Stimulated activated naive CD8-positive, alpha-beta T cell treated with anti-CD3 and anti-CD28 coated beads, Interleukin-15, amount 100 ng/mL, for 72 hours (primary cell): ENCODE measurements around the gene USPL1.

Experiments used
- ATAC-seq: fragments of 150-1000 bp; cut with Tn5 transposase; 2 replicates; pipeline ENCODE4 v1.10.0; 2021; ENCODE audit warnings: mild to moderate bottlenecking, moderate library complexity
- DNase-seq, 2 donors: peaks; one replicate each; pipeline ENCODE4 v3.0.0; 2021 to 2022
- H3K27ac Mint-ChIP-seq, 2 donors: one replicate each; pipeline ENCODE4 v1.8.0; 2022; ENCODE audit warnings: mild to moderate bottlenecking in 2 of 2, mixed read lengths in 2 of 2, moderate library complexity in 2 of 2
- H3K27me3 Mint-ChIP-seq: one replicate; pipeline ENCODE4 v1.8.0; 2022; ENCODE audit warnings: mixed read lengths
- H3K4me1 Mint-ChIP-seq: one replicate; pipeline ENCODE4 v1.8.0; 2022; ENCODE audit warnings: mild to moderate bottlenecking, mixed read lengths
- H3K4me3 Mint-ChIP-seq, 2 donors: one replicate each; pipeline ENCODE4 v1.8.0; 2022; ENCODE audit warnings: mild to moderate bottlenecking in 2 of 2, mixed read lengths in 2 of 2, moderate library complexity in 1 of 2
- H3K9me3 Mint-ChIP-seq, 2 donors: one replicate each; pipeline ENCODE4 v1.8.0; 2022; ENCODE audit warnings: mixed read lengths in 2 of 2

The USPL1 gene

GRCh38 chr13:30617315-30618185 lies at the start of gene USPL1:
Gene USPL1, plus strand, starts transcription at chr13:30617920. Its CDS starts 3,221 bp downstream, at chr13:30621141.
- Mint-ChIP-seq H3K27ac (no peak within 1 kb of the TSS), H3K9me3 (no peaks in the 10 kb centered on the region), H3K4me1 (peaks cover 6% of the 10 kb centered on the region), H3K27me3 (no peaks in the 10 kb centered on the region), H3K4me3 (no peak within 1 kb of the TSS)
- DNase-seq (peak; percentile 98 to 99), ATAC-seq (peak; percentile 93)

GRCh38 chr13:30569901-30570576 lies 47.7 kb upstream of the USPL1 start:
- H3K27ac Mint-ChIP-seq = peak overlapping the region in 1 of 2 donors; percentile 5
- H3K27me3 Mint-ChIP-seq = no peaks in the 10 kb centered on the region
- no peak overlapping the region for H3K4me3 Mint-ChIP-seq
- H3K4me1 Mint-ChIP-seq = peaks cover 45% of the 10 kb centered on the region
- no peak for DNase-seq
- ATAC-seq = peak; percentile 55
- H3K9me3 Mint-ChIP-seq = no peaks in the 10 kb centered on the region

- DNase-seq = no peak
- no peak for ATAC-seq
- H3K27ac Mint-ChIP-seq = no peak overlapping the region
- no peaks in the 10 kb centered on the region for H3K9me3 Mint-ChIP-seq
- no peaks in the 10 kb centered on the region for H3K27me3 Mint-ChIP-seq
- H3K4me3 Mint-ChIP-seq = no peak overlapping the region
- H3K4me1 Mint-ChIP-seq = peaks cover 40% of the 10 kb centered on the region
These were observed 47.0 kb upstream of the USPL1 start for GRCh38 chr13:30570691-30571090.

- ATAC-seq (peak; percentile 44), DNase-seq (no peak)
- no peaks in the 10 kb centered on the region for H3K9me3 Mint-ChIP-seq
These were observed 44.9 kb upstream of the USPL1 start for GRCh38 chr13:30572859-30573275.

GRCh38 chr13:30576528-30576927 lies 41.2 kb upstream of the USPL1 start:
- H3K4me1 Mint-ChIP-seq = peaks cover 30% of the 10 kb centered on the region
- H3K27me3 Mint-ChIP-seq = peaks cover 21% of the 10 kb centered on the region
- H3K9me3 Mint-ChIP-seq = no peaks in the 10 kb centered on the region
- ATAC-seq = peak; percentile 63
- H3K4me3 Mint-ChIP-seq = peak overlapping the region; percentile 25 to 42
- H3K27ac Mint-ChIP-seq = peak overlapping the region; percentile 2 to 28
- peak in 1 of 2 donors; percentile 36 for DNase-seq

More at GRCh38 chr13:30572859-30573275, 44.9 kb upstream of the USPL1 start:
- peaks cover 40% of the 10 kb centered on the region for H3K4me1 Mint-ChIP-seq
- peak overlapping the region; percentile 42 to 72 for H3K27ac Mint-ChIP-seq
- peak overlapping the region; percentile 62 to 64 for H3K4me3 Mint-ChIP-seq
- H3K27me3 Mint-ChIP-seq = peaks cover 11% of the 10 kb centered on the region

- peak overlapping the region in 1 of 2 donors; percentile 42 for H3K4me3 Mint-ChIP-seq
- H3K27me3 Mint-ChIP-seq = peaks cover 21% of the 10 kb centered on the region
- peak; percentile 96 for ATAC-seq
- DNase-seq = peak; percentile 43 to 63
- no peak overlapping the region for H3K27ac Mint-ChIP-seq
- no peaks in the 10 kb centered on the region for H3K9me3 Mint-ChIP-seq
- H3K4me1 Mint-ChIP-seq = peaks cover 28% of the 10 kb centered on the region
These were observed 40.3 kb upstream of the USPL1 start for GRCh38 chr13:30577401-30577852.

- DNase-seq (no peak), ATAC-seq (no peak)
- H3K27ac Mint-ChIP-seq = no peak overlapping the region
- H3K4me1 Mint-ChIP-seq = peaks cover 24% of the 10 kb centered on the region
- no peaks in the 10 kb centered on the region for H3K9me3 Mint-ChIP-seq
- H3K27me3 Mint-ChIP-seq = peaks cover 21% of the 10 kb centered on the region
- no peak overlapping the region for H3K4me3 Mint-ChIP-seq
These were observed 36.7 kb upstream of the USPL1 start for GRCh38 chr13:30580852-30581502.

- Mint-ChIP-seq H3K9me3 (no peaks in the 10 kb centered on the region), H3K27ac (no peak overlapping the region), H3K4me1 (peaks cover 19% of the 10 kb centered on the region), H3K4me3 (no peak overlapping the region), H3K27me3 (peaks cover 16% of the 10 kb centered on the region)
- ATAC-seq (no peak), DNase-seq (no peak)
These were observed 36.1 kb upstream of the USPL1 start for GRCh38 chr13:30581582-30581981.

GRCh38 chr13:30584051-30584731 lies 33.5 kb upstream of the USPL1 start:
- ATAC-seq (no peak), DNase-seq (no peak)
- Mint-ChIP-seq H3K27me3 (no peaks in the 10 kb centered on the region), H3K27ac (no peak overlapping the region), H3K4me3 (no peak overlapping the region), H3K9me3 (no peaks in the 10 kb centered on the region), H3K4me1 (no peaks in the 10 kb centered on the region)

GRCh38 chr13:30585748-30586262 lies 31.9 kb upstream of the USPL1 start:
- Mint-ChIP-seq H3K27me3 (no peaks in the 10 kb centered on the region), H3K4me3 (no peak overlapping the region), H3K27ac (no peak overlapping the region), H3K4me1 (no peaks in the 10 kb centered on the region), H3K9me3 (no peaks in the 10 kb centered on the region)
- ATAC-seq (no peak), DNase-seq (no peak)

- no peak for DNase-seq
- Mint-ChIP-seq H3K27ac (no peak overlapping the region), H3K4me1 (no peaks in the 10 kb centered on the region), H3K27me3 (no peaks in the 10 kb centered on the region), H3K9me3 (no peaks in the 10 kb centered on the region), H3K4me3 (no peak overlapping the region)
- no peak for ATAC-seq
These were observed 30.5 kb upstream of the USPL1 start for GRCh38 chr13:30587231-30587630.

- Mint-ChIP-seq H3K9me3 (no peaks in the 10 kb centered on the region), H3K27me3 (no peaks in the 10 kb centered on the region), H3K4me3 (no peak overlapping the region), H3K4me1 (no peaks in the 10 kb centered on the region), H3K27ac (no peak overlapping the region)
- DNase-seq (no peak), ATAC-seq (no peak)
These were observed 30.0 kb upstream of the USPL1 start for GRCh38 chr13:30587739-30588138.

GRCh38 chr13:30593001-30593400 lies 24.7 kb upstream of the USPL1 start:
- DNase-seq (peak in 1 of 2 donors; percentile 17), ATAC-seq (peak; percentile 72)
- H3K9me3 Mint-ChIP-seq = no peaks in the 10 kb centered on the region
- peak overlapping the region in 1 of 2 donors; percentile 44 for H3K4me3 Mint-ChIP-seq
- H3K27me3 Mint-ChIP-seq = no peaks in the 10 kb centered on the region
- no peak overlapping the region for H3K27ac Mint-ChIP-seq
- peaks cover 9% of the 10 kb centered on the region for H3K4me1 Mint-ChIP-seq

GRCh38 chr13:30600496-30600895 lies 17.2 kb upstream of the USPL1 start:
- H3K4me3 Mint-ChIP-seq = no peak overlapping the region
- no peaks in the 10 kb centered on the region for H3K27me3 Mint-ChIP-seq
- no peaks in the 10 kb centered on the region for H3K9me3 Mint-ChIP-seq
- no peak for DNase-seq
- H3K4me1 Mint-ChIP-seq = no peaks in the 10 kb centered on the region
- ATAC-seq = no peak
- no peak overlapping the region for H3K27ac Mint-ChIP-seq

GRCh38 chr13:30601836-30602235 lies 15.9 kb upstream of the USPL1 start:
- H3K4me3 Mint-ChIP-seq = no peak overlapping the region
- no peak for DNase-seq
- no peak overlapping the region for H3K27ac Mint-ChIP-seq
- no peaks in the 10 kb centered on the region for H3K9me3 Mint-ChIP-seq
- no peak for ATAC-seq
- no peaks in the 10 kb centered on the region for H3K27me3 Mint-ChIP-seq
- no peaks in the 10 kb centered on the region for H3K4me1 Mint-ChIP-seq
